Posterior vena cava (tissue), 2 donors: Measurements from ENCODE around the gene ENDOD1. TPM values are rescaled to one million over a fixed set of nuclear protein-coding genes. Genes with fewer than 3 reads are reported as not detected.

ENCODE experiments used
- DNase-seq: peaks from one replicate; pipeline ENCODE4 v3.0.0-alpha.2; 2020; ENCODE audit warnings: low spot score
- intact Hi-C, 2 donors: fragments of 100-400 bp; cut with DNase I; formaldehyde crosslinking; loops; one replicate each; pipeline versions ENCODE4 v1.14.1 to v1.14.2; 2022 to 2023
- total RNA-seq, 2 donors: library from RNA; stranded (reverse); fragmentation: NEBNext Ultra II Directional; extraction: Animal tissue kit (Norgen Biotek cat#: 25700); gene quantifications; one replicate each; pipeline ENCODE4 v1.2.1, GENCODE V29; 2021
- donor health status: DM: yes; HTN: yes; CAD: no.
- donor health status: DM: yes; HTN: yes; CAD: no.

The ENDOD1 gene
- total RNA-seq, 2 donors from 2014 or later, result 41.7 to 50.2 TPM

DNA sequence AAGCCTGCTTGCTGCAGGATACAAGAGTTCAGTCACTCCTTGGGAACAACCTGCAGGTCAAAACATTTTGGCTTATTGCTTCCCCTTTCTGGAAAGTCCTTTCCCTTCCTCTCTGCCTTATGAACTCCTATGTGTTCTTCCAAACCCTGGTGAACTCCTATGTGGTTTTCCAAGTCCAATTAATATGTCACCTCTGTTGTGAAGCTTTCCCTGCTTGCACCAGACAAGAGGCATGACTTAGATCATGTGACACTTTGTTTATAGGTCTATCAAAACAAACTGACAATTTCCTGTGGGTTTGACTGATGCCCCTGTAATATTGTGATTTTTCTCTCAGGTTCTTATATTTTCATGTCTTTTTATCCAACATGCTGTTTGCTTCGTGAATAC, 64.2 kb downstream of the ENDOD1 start:
- intact Hi-C loops, result loop anchor here (2.0 to 10.0 kb wide), 3 partner anchors 553 to 1271 kb away; no protein-coding TSS in a partner anchor
- no peak for DNase-seq

DNA sequence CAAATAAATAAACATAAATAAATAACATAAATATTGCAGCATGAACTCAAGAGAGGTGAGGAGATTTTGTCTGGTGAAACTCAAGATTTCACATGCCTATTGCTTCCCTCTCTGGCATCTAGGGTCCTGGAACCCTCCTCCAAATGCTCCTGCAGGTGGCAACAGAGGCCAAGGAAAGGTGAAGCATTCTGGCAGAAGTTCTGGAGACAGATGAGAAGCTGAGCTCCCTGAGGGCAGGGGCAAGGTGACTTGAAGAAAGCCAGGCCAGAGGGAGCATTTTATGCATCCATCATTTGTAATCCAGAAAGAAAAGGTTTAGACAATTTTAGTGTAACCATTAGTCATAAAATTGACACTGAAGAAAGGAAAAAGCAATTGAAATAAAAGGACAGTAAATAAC, 64.9 kb downstream of the ENDOD1 start:
- no peak for DNase-seq
- intact Hi-C loops, result loop anchor here (2.0 to 10.0 kb wide), 3 partner anchors 553 to 1270 kb away; no protein-coding TSS in a partner anchor

DNA sequence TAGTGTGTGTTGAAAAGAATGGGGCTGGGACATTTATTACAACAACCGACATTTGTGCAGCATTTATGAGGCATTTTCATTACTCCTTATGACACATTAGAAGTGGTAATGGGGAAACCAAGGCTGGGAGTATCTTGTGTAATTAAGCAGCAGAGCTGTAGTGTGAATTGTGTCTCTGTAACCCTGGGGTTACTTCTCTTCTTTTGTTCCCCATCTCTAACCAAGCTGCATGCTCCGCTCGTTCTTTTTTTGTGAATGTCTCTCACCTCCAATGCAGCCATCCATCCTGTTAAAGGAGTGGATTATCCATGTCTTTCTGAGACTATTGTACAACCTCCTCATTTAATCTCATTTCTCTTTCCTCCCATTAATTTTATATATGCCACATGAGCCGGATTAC, 65.7 kb downstream of the ENDOD1 start:
- intact Hi-C loops, result loop anchor here (2.0 to 10.0 kb wide), 3 partner anchors 552 to 1269 kb away; no protein-coding TSS in a partner anchor
- no peak for DNase-seq

DNA sequence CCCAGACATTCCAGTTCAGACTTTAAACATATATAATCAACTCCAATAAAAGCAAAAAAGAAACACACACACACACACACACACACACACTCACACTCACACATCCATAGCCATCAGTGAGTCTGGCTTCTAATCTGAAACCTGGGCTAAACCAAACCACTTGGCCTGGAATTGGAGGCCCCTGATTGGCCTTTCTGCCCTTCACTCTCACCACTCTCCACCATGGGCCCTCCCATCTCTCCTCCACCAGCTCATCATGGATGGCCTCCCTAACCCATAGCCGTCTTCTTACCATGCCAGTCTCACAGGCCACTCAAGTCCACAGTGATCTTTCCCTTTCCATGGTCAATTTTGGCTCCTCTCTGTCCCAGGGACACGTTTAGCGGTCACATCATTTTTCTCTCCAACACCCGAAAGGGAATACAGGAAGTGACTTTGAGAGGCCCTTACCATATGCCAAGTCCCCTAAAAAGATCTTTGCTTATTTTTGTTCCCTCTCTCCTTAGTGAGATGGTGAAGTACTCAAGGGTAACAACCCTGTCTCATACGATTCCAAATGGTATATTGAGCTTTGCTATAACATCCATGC, 66.6 kb downstream of the ENDOD1 start:
- DNase-seq, result no peak
- intact Hi-C loops, result loop anchor here (5.0 to 10.0 kb wide), 2 partner anchors 551 to 1269 kb away; no protein-coding TSS in a partner anchor

DNA sequence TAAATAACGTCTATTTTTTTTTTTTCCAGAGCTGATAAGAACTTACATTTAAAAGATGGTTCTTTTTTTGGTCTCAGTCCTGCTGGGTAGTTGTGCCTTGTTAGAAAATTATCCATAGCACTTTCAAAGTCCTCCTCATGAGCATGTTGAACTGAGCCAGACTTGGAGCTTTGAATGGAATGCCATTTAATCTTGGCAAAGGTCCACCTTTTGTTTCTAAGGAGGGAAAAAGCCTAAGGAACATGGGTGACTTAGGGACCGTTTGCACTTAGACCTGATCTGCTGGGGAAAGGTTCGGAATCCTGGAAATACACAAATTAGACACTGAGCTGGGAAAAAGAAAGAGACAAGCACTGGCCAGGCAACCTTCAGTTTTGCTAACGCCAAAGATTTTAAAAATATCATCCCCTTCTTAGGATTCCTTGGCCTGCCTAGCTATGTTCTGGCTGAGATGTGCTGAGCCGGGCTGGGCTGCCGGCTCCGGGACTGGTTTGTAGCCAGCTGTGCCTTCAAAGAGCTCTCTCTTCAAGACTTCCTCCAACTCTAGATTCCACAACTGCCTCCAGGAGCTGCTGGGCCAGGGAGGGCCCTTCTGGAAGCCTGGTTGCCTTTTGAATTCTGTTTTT, 67.4 kb downstream of the ENDOD1 start:
- intact Hi-C loops, result loop anchor here (5.0 to 10.0 kb wide), 2 partner anchors 550 to 1268 kb away; no protein-coding TSS in a partner anchor
- peak; percentile 85 for DNase-seq

DNA sequence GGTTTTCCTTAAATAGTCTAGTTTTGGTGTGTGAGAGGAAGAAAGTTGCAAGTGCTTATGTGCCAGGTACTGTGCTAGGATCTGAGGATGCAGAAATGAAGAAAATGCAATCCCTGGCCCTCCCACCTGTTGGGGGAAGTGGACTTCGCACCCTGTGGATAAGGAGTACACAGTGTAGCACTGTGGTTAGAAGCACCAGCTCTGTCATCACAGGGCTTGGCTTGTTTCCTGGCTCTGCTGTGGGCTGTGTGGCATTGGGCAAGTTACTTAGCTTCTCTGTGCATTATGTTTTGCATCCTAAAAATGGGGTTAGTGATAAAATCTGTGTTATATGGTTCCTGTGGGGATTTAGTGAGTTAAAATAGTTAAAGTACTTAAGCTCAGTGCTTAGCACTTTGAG, 68.2 kb downstream of the ENDOD1 start:
- intact Hi-C loops, result loop anchor here (5.0 to 10.0 kb wide), 2 partner anchors 549 to 1267 kb away; no protein-coding TSS in a partner anchor
- no peak for DNase-seq

DNA sequence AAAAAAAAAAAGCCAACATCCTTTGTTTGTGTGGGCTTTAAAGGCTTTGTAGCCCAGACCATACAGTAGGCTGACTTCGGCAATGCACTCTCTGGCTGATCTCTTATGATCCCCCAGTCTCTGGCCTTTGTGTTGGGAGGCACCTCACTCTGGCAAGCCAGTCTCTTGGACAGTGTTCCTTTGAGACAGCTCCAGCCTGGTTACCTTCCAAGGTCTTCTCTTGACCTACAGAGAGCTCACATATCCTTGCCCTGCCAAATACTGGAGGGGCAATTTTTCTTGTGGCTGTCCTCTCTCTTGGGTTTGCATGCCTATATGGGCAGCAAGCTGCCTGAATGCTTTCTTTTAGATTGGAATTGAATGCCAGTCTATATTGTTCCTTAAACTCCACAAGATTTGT, 71.6 kb downstream of the ENDOD1 start:
- intact Hi-C loops, result no loop called here
- no peak for DNase-seq

DNA sequence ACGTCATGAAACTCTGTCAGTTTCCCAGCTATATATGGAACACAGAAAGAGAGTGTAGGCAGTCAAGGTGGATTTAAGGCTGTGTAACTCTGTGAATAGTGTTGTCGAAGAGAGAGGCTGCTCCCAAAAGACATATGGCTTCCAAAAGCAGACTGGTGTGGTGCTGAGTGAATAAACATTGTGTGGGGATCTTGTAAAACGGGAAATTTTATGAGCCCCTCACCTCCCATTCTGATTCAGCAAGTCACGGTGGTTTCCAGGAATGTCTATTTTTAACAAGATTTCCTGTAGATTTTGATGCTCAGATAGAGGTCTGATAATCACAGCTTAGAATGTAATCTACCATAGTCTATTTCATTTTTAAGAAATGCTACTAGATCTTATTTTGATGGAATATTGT, 73.5 kb downstream of the ENDOD1 start:
- intact Hi-C loops, result no loop called here
- DNase-seq, result no peak

DNA sequence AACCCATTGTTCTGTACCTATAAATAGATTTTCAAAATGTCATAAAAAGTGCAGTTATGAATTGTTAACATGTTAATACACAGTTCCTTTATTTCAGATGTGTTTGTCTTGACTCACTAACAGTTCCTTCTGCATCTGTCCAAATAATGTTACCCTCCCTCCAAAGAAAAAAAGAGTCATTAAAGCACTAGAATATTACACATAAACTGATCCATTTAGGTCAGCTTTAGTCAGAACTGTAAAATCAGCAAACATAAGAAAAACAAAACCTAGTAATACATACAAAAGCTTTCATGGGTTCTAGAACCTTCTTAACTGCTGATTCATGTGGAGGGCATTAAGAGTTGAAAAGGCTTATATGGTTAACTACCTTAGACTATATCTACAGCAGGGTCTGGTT, 76.0 kb downstream of the ENDOD1 start:
- no peak for DNase-seq
- intact Hi-C loops, result no loop called here

DNA sequence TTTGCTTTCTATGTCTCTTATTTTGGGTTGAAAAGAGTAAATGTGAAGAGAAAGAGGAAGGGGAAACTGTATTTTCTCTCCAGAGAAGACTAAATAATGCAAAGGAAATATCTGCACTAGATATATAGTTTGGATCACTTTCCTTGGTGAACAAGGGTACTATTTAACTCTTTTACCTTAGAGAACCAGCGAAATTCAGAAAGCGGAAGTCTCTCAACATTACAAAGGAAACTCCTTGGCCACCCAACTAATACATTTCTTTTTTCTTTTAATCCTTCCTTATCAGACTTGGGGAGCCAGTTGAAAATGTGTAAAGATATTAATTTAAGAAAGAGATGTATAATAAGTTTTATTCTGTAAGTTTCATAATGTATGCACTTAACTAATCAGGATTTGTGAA, 77.1 kb downstream of the ENDOD1 start:
- DNase-seq, result no peak
- intact Hi-C loops, result no loop called here

DNA sequence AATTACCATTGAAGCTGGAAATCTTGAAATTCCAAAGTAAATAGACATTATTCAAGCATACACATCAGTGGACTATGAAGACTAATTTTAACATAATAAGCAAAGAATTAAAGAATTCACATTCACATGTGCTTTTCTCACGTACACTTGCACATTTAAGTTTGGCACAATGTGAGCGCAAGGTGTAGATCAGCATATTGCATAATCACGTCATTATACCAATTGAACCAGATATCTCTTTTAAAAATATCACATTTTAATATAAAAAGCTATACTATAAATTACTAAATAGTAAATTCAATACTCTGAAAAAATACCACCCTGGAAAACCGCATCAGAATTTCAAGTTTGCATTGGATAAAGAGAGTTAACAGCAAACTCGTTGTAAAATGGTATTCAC, 80.6 kb downstream of the ENDOD1 start:
- DNase-seq, result no peak
- intact Hi-C loops, result no loop called here

DNA sequence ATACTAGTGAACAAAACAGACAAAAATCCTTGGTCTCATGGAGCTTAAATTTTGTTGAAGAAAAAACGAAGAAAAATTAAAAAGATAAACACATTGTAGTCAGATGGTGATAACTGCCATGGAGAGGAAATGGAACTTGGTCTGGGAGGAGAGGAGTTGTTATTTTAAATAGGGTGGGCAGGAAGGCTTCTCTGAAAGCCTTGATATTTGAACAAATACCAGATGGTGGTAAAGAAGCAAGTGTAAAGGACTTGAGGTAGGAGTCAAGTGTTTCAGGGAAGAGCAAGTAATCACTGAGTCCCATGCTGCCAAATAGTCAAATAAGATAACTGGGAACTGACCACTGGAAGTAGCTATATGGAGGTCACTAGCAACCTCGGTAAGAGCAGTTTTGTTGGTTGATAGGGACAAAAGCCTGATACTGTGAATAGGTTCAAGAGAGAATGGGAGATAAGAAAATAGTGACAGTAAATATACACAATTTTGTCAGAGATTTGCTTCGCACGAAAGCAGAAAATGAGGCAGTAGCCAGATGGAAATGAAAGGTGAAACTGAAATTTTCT, 86.3 kb downstream of the ENDOD1 start:
- DNase-seq, result no peak
- intact Hi-C loops, result no loop called here

Other genes with a start within 250 kb of the ENDOD1 start
- 10 to 100 TPM; 51.2 to 56.0 TPM for gene CWC15, start 116.3 kb upstream of the ENDOD1 start, total RNA-seq
- under 1 TPM; 0.71 to 0.74 TPM for gene KDM4D, start 116.1 kb upstream of the ENDOD1 start, total RNA-seq
- not detected for gene KDM4E, start 64.6 kb upstream of the ENDOD1 start, total RNA-seq
- not detected for gene KDM4F, start 40.4 kb upstream of the ENDOD1 start, total RNA-seq
- gene SRSF8, start 22.9 kb upstream of the ENDOD1 start, total RNA-seq, result 10 to 100 TPM; 36.2 to 44.6 TPM
- 10 to 100 TPM; 19.0 to 23.6 TPM for gene SESN3, start 141.4 kb downstream of the ENDOD1 start, total RNA-seq